Natural killer cell treated with Interleukin-12 subunit alpha and Interleukin-12 subunit beta and Interleukin-15 and Interleukin-18, amount 100 ng/mL, for 72 hours (primary cell): Measurements from ENCODE around the gene CHP2. TPM values are rescaled to one million over a fixed set of nuclear protein-coding genes. Genes with fewer than 3 reads are reported as not detected.

Source experiments
- ATAC-seq, 2 donors: fragments of 150-1000 bp; cut with Tn5 transposase in 1 of 2; sonication (Bioruptor Pico), chemical (Tn5 transposase) in 1 of 2; 2 replicates each; pipeline ENCODE4 v1.10.0; 2021
- DNase-seq: peaks from one replicate; pipeline ENCODE4 v3.0.0; 2022; ENCODE audit warnings: low spot score
- H3K27ac Mint-ChIP-seq, 2 donors: 1 replicate in 1 of 2; 2 replicates in 1 of 2; pipeline ENCODE4 v1.8.0; 2022; ENCODE audit warnings: mixed read lengths in 2 of 2, mild to moderate bottlenecking in 1 of 2, moderate library complexity in 1 of 2
- H3K27me3 Mint-ChIP-seq, 2 donors: 1 replicate in 1 of 2; 2 replicates in 1 of 2; pipeline ENCODE4 v1.8.0; 2022; ENCODE audit warnings: mixed read lengths in 2 of 2
- H3K36me3 Mint-ChIP-seq: one replicate; pipeline ENCODE4 v1.8.0; 2022; ENCODE audit warnings: mixed read lengths
- H3K4me1 Mint-ChIP-seq, 2 donors: 1 replicate in 1 of 2; 2 replicates in 1 of 2; pipeline ENCODE4 v1.8.0; 2022; ENCODE audit warnings: low read depth in 2 of 2, mixed read lengths in 2 of 2, mild to moderate bottlenecking in 1 of 2
- H3K4me3 Mint-ChIP-seq: one replicate; pipeline ENCODE4 v1.8.0; 2022; ENCODE audit warnings: mixed read lengths
- H3K9me3 Mint-ChIP-seq: 2 replicates; pipeline ENCODE4 v1.8.0; 2022; ENCODE audit warnings: mixed read lengths
- total RNA-seq, 2 donors: library from RNA; stranded (reverse); gene quantifications; one replicate each; pipeline ENCODE4 v1.2.3, GENCODE V29; 2022

The CHP2 gene
- total RNA-seq, 2 donors from 2014 or later: not detected

GRCh38 chr16:23802776-23803175 is 48.0 kb downstream of the CHP2 start:
- Mint-ChIP-seq H3K27me3 (no peaks in the 10 kb centered on the region), H3K9me3 (no peaks in the 10 kb centered on the region), H3K36me3 (no peaks in the 10 kb centered on the region), H3K4me3 (no peak overlapping the region), H3K4me1 (peaks cover 18 to 21% of the 10 kb centered on the region in 2 donors), H3K27ac (no peak overlapping the region)
- ATAC-seq: no peak
- DNase-seq: no peak

GRCh38 chr16:23803591-23804123 is 48.8 kb downstream of the CHP2 start:
- H3K4me1 Mint-ChIP-seq: peaks cover 18 to 21% of the 10 kb centered on the region in 2 donors
- H3K27ac Mint-ChIP-seq: peak overlapping the region; percentile 26 to 56
- H3K4me3 Mint-ChIP-seq: peak overlapping the region; percentile 68
- no peaks in the 10 kb centered on the region for H3K36me3 Mint-ChIP-seq
- H3K9me3 Mint-ChIP-seq: no peaks in the 10 kb centered on the region
- DNase-seq: peak; percentile 69
- H3K27me3 Mint-ChIP-seq: no peaks in the 10 kb centered on the region
- peak; percentile 91 to 93 for ATAC-seq

GRCh38 chr16:23807028-23807427 is 52.2 kb downstream of the CHP2 start:
- H3K9me3 Mint-ChIP-seq: no peaks in the 10 kb centered on the region
- H3K4me3 Mint-ChIP-seq: no peak overlapping the region
- ATAC-seq (no peak), DNase-seq (no peak)
- no peak overlapping the region for H3K27ac Mint-ChIP-seq
- H3K27me3 Mint-ChIP-seq: peaks cover 0 to 7% of the 10 kb centered on the region in 2 donors
- no peaks in the 10 kb centered on the region for H3K36me3 Mint-ChIP-seq
- H3K4me1 Mint-ChIP-seq: peaks cover 10 to 13% of the 10 kb centered on the region in 2 donors

Other genes starting within 250 kb of the CHP2 start
- gene GGA2, start 244.5 kb upstream of the CHP2 start, total RNA-seq: 10 to 100 TPM; 61.0 to 97.3 TPM
- gene EARS2, start 197.7 kb upstream of the CHP2 start, total RNA-seq: 10 to 100 TPM; 19.2 to 34.9 TPM
- gene UBFD1, start 197.3 kb upstream of the CHP2 start, total RNA-seq: 10 to 100 TPM; 53.8 to 87.1 TPM
- gene NDUFAB1, start 158.7 kb upstream of the CHP2 start, total RNA-seq: 100 to 1,000 TPM; 101 to 102 TPM
- 10 to 100 TPM; 20.6 to 28.4 TPM for gene PALB2, start 113.7 kb upstream of the CHP2 start, total RNA-seq
- gene DCTN5, start 113.6 kb upstream of the CHP2 start, total RNA-seq: 100 to 1,000 TPM in 1 of 2 donors, 10 to 100 TPM in 1; 95.0 to 107 TPM
- gene PLK1, start 76.1 kb upstream of the CHP2 start, total RNA-seq: 10 to 100 TPM; 55.6 to 95.6 TPM
- not detected for gene ERN2, start 41.8 kb upstream of the CHP2 start, total RNA-seq
- 100 to 1,000 TPM; 193 to 273 TPM for gene PRKCB, start 81.0 kb downstream of the CHP2 start, total RNA-seq